ENCODE measurements around the gene CREB3L1.

CREB3L1 gene

DNA sequence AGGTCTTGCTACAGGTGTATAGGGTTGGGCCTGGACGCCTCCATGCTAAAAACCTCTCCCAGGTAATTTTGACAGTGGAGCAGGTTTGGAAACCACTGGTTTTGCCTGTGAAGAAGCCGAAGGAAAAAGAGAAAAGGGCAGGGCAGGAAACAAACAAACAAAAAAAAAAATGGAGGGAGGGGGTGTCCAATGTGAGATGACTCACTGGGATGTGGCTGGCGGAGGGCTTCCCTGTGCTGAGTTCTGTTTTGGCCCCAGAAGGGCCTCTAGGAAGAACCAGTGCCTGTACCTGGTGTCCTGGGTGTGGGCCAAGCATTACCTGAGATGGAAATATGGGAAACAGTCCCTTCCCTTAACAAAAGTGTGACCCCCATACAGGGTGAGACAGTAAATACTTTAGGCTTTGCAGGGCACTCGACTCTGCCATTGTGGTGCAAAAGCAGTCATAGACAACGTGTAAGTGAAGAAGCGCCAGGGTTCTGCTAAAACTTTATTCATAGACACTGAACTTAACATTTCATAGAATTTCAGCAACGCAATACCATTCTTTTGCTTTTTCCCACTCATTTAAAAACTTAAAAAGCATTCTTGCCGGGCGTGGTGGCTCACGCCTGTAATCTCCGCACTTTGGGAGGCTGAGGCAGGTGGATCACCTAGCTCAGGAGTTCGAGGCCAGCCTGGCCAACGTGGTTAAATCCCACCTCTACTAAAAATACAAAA is 60.3 kb downstream of the CREB3L1 start:
- no peak overlapping the region for H3K27ac Mint-ChIP-seq

DNA sequence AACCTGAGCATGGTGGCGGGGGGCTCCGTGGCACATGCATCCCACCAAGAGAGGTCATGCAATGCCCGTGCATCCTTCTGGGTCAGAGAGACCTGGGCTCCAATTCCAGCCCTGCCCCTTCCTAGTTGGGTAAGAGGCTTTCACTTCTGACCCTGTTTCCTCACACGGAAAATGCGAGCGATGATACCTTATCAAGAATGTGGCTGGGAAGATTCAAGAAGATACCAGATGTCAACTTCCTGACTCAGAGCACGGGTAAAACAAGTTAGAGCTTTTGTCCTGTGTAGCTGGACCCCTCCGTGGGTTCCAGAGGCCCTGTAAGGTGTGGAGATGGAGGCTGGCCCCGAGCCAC is 61.1 kb downstream of the CREB3L1 start:
- no peaks in the 10 kb centered on the region for H3K36me3 Mint-ChIP-seq (ENCODE audit: low read depth)
- intact Hi-C loops (cut with micrococcal nuclease) = no loop called here
- peak overlapping the region; percentile 20 for H3K4me3 Mint-ChIP-seq
- H3K27ac Mint-ChIP-seq = peak overlapping the region; percentile 65
- no peaks in the 10 kb centered on the region for H3K9me3 Mint-ChIP-seq
- peaks cover 93% of the 10 kb centered on the region for H3K4me1 Mint-ChIP-seq (ENCODE audit: low read depth)
- H3K27me3 Mint-ChIP-seq = peaks cover 25% of the 10 kb centered on the region

More for the DNA sequence above, 60.3 kb downstream of the CREB3L1 start:
- intact Hi-C loops (cut with micrococcal nuclease) = no loop called here
- H3K4me3 Mint-ChIP-seq = no peak overlapping the region
- H3K4me1 Mint-ChIP-seq (ENCODE audit: low read depth) = peaks cover 94% of the 10 kb centered on the region
- no peaks in the 10 kb centered on the region for H3K36me3 Mint-ChIP-seq (ENCODE audit: low read depth)
- H3K9me3 Mint-ChIP-seq = no peaks in the 10 kb centered on the region
- peaks cover 32% of the 10 kb centered on the region for H3K27me3 Mint-ChIP-seq

DNA sequence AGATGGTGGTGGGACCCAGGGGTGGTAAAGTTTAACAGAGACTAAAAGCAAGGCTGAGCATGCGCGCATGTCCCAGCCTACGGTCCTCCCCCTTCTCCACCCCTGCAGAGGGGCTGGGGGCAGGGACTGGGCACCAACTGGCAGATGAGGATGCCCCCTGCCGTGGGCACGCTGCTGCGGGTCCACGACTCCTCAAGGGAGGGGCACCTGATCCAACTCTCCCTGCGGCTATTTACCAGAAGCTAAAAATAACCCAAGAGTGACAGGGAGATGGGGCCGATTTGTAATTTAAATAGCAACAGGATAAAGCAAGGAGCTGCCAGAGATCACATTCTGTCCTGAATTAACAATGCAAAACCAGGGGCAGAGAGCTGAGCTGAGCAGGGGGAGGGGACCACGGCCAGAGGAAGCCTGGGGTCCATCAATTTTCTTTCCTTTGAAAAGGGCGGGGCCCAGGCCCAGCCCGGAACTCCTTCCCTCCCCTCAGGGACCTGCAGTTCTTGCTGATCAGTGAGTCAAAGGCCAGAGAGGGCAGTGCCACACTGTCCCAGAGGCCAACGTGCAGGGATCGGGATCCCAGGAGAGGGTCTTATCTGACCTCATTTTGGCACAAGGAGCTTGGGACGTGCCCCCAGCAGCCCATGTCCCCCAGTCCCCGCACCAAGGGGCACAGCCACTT is 61.7 kb downstream of the CREB3L1 start:
- intact Hi-C loops (cut with micrococcal nuclease) = no loop called here
- H3K4me3 Mint-ChIP-seq = peak overlapping the region; percentile 20
- H3K36me3 Mint-ChIP-seq (ENCODE audit: low read depth) = no peaks in the 10 kb centered on the region
- peaks cover 20% of the 10 kb centered on the region for H3K27me3 Mint-ChIP-seq
- peaks cover 93% of the 10 kb centered on the region for H3K4me1 Mint-ChIP-seq (ENCODE audit: low read depth)
- H3K27ac Mint-ChIP-seq = peak overlapping the region; percentile 65
- no peaks in the 10 kb centered on the region for H3K9me3 Mint-ChIP-seq

DNA sequence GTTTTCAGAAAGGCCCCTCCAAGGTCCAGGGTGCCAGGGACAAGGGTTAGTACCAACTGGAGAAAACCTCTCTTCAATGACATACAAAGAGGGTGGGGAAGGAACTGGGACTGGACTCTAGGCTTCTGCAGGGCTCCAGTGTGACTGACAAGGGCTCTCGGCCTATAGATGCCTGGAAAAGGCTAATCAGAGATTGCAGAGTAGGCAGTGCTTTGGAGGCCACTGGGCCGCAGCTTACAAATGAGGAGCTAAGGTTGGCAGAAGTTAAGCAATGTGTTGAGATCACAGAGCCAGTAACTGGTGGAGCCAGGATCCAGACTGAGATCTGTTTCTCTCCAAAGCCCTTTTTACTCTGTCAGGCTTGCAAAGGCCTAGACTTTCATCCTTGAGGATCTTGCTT is 62.4 kb downstream of the CREB3L1 start:
- Mint-ChIP-seq H3K36me3 (ENCODE audit: low read depth) (no peaks in the 10 kb centered on the region), H3K4me3 (no peak overlapping the region), H3K4me1 (ENCODE audit: low read depth) (peaks cover 93% of the 10 kb centered on the region), H3K27ac (peak overlapping the region; percentile 65), H3K9me3 (no peaks in the 10 kb centered on the region), H3K27me3 (peaks cover 13% of the 10 kb centered on the region)
- intact Hi-C loops (cut with micrococcal nuclease) = no loop called here

DNA sequence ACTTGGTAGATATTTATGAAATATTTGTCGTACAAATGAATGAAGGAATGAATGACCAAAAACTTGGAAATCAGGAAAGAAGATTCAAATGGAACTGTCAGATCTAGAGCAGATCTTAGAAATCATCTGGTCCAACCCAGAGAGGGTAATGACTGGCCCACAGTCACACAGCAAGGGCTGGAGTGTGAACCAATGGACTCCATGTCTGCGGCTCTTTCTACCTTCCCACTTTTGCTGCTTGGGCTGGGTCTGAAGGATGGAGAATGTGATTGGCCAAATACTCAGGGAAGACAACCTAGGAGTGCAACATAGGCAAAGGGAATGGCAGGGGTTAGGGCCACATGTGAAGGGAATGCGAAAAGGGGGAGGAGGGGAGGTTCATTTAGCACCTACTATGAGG is 64.0 kb downstream of the CREB3L1 start:
- intact Hi-C loops (cut with micrococcal nuclease) = no loop called here
- Mint-ChIP-seq H3K27me3 (no peaks in the 10 kb centered on the region), H3K36me3 (ENCODE audit: low read depth) (peaks cover 13% of the 10 kb centered on the region), H3K4me1 (ENCODE audit: low read depth) (peaks cover 92% of the 10 kb centered on the region), H3K4me3 (no peak overlapping the region), H3K27ac (peak overlapping the region; percentile 31), H3K9me3 (no peaks in the 10 kb centered on the region)

DNA sequence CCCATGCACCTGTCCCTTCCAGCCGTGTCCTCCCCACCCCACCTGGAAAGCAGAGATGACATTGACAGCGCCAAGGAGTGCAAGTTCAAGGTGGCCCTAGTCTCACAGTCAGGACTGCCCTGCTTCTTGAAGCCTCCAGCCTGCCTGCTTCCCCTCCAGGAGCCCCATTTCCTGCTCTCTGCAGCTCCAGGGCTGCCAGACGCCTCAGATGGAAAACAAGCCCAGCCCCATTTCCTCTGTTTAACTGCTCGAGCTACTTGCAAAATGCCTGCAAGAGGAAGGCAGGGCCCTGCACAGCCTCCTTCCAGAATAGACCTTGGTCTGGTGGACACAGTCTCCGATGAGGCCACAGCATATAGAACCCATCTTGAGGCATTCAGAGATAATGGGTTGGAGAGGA is 64.8 kb downstream of the CREB3L1 start:
- Mint-ChIP-seq H3K36me3 (ENCODE audit: low read depth) (peaks cover 19% of the 10 kb centered on the region), H3K4me3 (no peak overlapping the region), H3K9me3 (no peaks in the 10 kb centered on the region), H3K27me3 (no peaks in the 10 kb centered on the region), H3K4me1 (ENCODE audit: low read depth) (peaks cover 91% of the 10 kb centered on the region), H3K27ac (peak overlapping the region; percentile 31)
- intact Hi-C loops (cut with micrococcal nuclease) = no loop called here

DNA sequence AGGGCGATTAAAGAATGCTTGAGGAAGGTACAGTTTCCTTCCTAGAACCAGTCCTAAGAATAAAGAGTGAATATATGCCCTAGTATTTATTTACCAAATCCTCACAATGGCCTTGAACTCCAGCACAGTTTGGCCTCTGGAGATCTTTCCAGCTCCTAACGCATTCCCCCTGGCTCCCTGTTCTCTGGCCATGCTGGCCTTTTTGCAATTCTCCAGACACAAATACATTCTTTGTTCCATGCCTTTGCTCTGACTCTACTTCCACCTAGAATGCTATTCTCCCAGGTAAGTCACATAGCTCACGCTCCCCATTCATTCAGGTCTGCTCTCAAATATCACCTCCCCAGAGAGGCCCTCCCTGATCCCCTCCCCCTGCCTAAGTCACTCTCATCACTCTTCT is 66.1 kb downstream of the CREB3L1 start:
- H3K27me3 Mint-ChIP-seq = no peaks in the 10 kb centered on the region
- intact Hi-C loops (cut with micrococcal nuclease) = no loop called here
- H3K36me3 Mint-ChIP-seq (ENCODE audit: low read depth) = peaks cover 20% of the 10 kb centered on the region
- H3K4me1 Mint-ChIP-seq (ENCODE audit: low read depth) = peaks cover 83% of the 10 kb centered on the region
- no peak overlapping the region for H3K27ac Mint-ChIP-seq
- no peak overlapping the region for H3K4me3 Mint-ChIP-seq
- H3K9me3 Mint-ChIP-seq = no peaks in the 10 kb centered on the region

DNA sequence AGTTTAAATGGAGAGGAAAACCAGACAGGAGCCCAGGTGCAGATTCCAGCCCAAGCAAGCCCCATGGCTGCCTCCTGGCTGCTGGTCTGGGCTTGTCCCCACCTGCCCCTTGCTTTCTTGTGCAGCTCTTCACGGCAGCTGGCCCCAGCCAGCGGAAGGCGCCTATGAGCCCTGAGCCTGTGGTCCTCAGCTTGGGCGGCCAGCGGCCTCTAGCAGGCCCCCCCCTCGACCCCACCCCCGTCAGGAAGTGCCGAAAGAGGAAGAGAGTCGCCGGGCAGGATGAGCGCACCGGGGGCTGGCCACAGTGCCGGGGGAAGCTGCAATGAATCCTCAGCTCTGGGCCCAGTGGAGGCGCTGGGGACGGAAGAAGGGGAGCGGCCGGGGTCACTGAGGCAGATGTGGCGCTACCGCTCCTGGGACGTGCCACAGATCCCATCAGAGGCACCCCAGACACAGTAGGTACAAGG is 67.7 kb downstream of the CREB3L1 start:
- H3K27ac Mint-ChIP-seq = peak overlapping the region; percentile 95
- peak overlapping the region; percentile 88 for H3K4me3 Mint-ChIP-seq
- no peaks in the 10 kb centered on the region for H3K9me3 Mint-ChIP-seq
- intact Hi-C loops (cut with micrococcal nuclease) = no loop called here
- peaks cover 82% of the 10 kb centered on the region for H3K4me1 Mint-ChIP-seq (ENCODE audit: low read depth)
- peaks cover 28% of the 10 kb centered on the region for H3K36me3 Mint-ChIP-seq (ENCODE audit: low read depth)
- no peaks in the 10 kb centered on the region for H3K27me3 Mint-ChIP-seq

DNA sequence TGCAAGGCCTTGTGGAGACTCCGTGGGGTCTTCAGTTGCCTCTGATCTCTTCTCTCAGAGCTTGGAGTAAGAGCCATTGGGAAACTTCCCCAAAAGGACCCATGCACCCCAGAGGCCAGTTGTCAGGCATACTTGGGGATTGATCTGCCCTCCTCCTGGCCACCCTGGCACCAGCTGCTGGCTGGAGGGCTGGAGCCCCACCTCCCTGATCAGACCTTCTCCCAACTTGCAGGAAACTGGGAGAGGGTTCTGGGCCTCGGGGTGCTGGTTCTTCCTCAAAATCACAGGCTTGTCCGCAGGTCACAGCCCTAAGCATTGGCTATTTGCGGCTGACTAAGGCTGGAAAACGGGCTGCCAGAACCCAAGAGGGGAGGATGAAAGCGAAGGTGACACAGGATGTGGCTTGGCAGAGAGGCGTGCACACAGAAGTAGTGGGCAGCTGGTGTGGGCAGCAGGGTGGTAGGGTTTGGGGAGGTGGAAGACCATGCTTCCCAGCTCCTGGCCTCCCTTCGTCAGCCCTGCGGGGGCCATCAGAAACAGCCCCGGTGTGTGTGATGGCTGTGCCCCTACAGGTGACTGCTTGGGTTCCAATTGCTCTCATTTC is 68.5 kb downstream of the CREB3L1 start:
- Mint-ChIP-seq H3K27ac (peak overlapping the region; percentile 95), H3K27me3 (no peaks in the 10 kb centered on the region), H3K36me3 (ENCODE audit: low read depth) (peaks cover 34% of the 10 kb centered on the region), H3K9me3 (no peaks in the 10 kb centered on the region), H3K4me1 (ENCODE audit: low read depth) (peaks cover 82% of the 10 kb centered on the region), H3K4me3 (peak overlapping the region; percentile 88)
- intact Hi-C loops (cut with micrococcal nuclease) = no loop called here

DNA sequence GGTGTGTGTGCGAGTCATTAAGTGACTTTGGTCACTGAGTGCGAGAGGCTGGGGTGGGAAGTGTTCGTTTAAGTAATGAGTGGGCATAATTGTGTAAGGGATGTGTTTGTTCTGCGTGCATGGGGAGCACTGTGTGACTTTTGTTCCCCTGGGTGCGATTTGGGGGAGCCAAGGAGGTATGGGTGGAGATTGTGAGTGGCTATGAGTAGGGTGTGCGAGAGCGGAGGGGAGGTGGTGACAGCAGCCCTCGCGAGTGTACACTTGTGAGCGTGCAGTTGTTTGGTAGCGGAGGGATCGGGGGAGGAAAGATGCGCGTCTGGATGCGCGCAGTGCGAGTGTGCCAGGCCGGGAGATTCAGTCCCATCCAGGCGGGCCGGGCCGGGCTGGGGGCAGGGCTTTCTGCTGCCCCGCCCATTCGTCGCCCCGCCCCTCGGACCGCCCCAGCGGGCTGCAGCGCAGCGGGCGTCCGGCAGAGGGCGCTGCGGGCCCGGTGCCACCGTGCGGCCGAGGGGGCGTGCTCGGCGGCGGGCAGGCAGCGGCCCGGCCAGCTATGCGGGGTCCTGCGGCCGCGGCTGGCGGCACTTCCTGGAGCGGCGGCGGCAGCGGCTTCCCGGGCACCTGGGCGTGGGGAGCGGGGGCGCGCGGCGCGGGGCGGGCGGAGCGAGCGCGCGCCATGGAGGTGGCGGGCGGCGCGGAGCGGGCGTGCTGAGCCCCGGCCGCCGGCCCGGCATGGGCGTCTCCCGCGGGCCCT is 69.6 kb downstream of the CREB3L1 start, which contains the start of gene DGKZ:
Gene DGKZ, plus strand, starts transcription at position 578 of the 751 bp plus-strand sequence. CDS start 197 bp downstream, outside the sequence.
- Mint-ChIP-seq H3K27ac (peak within 1 kb of the TSS; percentile 95), H3K36me3 (ENCODE audit: low read depth) (peaks cover 38% of the 10 kb centered on the region), H3K4me3 (peak within 1 kb of the TSS; percentile 88), H3K9me3 (no peaks in the 10 kb centered on the region), H3K27me3 (no peaks in the 10 kb centered on the region), H3K4me1 (ENCODE audit: low read depth) (peaks cover 82% of the 10 kb centered on the region)
- intact Hi-C loops (cut with micrococcal nuclease) = no loop called here

DNA sequence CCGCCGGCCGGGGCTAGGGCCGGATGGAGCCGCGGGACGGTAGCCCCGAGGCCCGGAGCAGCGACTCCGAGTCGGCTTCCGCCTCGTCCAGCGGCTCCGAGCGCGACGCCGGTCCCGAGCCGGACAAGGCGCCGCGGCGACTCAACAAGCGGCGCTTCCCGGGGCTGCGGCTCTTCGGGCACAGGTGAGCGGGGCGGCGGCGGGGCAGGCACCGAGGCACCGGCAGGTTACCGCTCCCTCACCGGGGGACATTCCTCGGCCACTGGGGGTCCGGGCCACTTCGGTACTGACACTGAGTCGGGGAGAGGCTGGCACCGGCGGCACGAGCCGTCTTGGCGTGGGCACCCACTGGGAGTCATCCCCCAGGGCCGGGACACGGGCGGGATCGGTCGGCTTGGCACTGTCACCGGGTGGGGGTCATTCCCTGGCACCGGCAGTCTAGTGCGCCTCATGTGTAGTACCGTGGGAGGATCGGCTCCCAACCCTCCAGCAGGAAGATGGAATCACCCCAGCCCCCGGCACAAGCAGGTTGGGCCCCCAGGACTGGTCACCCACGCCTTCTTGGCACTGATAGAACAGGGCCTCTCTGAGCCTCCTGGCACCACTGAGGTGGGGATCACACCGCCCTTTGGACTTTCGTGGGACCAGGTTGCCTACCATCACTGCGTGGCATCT is 70.3 kb downstream of the CREB3L1 start:
- H3K4me1 Mint-ChIP-seq (ENCODE audit: low read depth) = peaks cover 82% of the 10 kb centered on the region
- H3K9me3 Mint-ChIP-seq = no peaks in the 10 kb centered on the region
- peaks cover 42% of the 10 kb centered on the region for H3K36me3 Mint-ChIP-seq (ENCODE audit: low read depth)
- intact Hi-C loops (cut with micrococcal nuclease) = no loop called here
- H3K27ac Mint-ChIP-seq = peak overlapping the region; percentile 38
- H3K4me3 Mint-ChIP-seq = peak overlapping the region; percentile 71
- H3K27me3 Mint-ChIP-seq = no peaks in the 10 kb centered on the region

DNA sequence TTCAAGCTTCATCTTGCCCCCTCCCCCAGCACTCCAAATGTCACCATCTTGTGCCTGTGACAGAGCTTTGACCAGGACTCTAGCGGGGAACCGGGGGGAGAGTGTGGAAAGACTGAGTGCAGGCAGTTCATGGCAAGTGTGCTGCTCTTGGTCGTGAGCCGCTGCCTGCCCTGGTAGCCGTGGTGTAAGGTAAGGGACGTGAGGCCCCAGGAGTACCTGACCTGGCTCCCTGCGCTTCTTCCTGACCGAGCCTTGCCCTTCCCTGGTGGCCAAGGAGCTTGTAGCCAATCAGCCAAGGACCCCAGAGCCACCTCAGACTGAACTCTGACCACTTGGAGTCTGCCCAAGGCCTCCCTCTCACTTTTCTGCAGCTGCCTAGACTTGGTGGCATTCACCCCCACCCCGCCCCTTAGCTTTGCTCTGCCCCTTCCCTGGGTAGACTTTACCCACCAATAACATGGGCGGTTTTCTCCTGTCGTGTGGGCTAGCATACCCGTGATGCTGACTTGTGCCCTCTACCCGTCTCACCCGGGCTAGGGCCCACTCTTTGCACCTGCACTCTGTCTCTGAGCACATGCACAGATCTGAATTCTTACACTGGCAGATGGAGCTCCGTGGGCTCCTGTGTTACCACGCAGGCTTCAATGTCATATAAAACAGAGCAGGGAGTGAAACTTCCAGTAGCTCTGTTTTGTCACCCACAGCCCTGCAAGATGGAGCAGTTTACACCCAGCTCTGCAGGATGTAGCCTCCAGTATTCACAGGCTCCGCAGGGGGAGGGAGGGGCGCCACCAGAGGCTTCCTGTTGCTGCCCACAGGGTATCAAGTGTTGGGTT is 71.3 kb downstream of the CREB3L1 start:
- intact Hi-C loops (cut with micrococcal nuclease) = no loop called here
- H3K27me3 Mint-ChIP-seq = no peaks in the 10 kb centered on the region
- H3K27ac Mint-ChIP-seq = peak overlapping the region; percentile 38

DNA sequence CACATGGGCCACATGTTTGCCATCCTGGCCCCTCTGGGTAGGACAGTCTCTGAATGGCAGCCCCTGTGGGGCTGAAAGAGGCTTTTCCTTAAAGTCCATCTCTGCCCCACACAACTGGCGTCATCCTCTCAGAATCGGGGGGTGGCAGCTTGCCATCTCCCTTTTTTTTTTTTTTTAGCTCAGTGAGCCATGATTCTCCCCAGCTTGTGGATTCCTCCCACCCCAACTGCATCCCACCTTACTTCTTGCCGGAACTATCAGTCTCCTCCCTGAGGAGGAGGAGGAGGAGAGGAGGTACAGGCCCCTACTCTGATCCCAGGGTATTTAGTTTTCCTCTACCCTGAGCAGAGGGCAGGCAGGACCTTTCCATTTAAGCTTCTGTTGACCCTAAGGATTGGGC is 73.2 kb downstream of the CREB3L1 start:
- Mint-ChIP-seq H3K27me3 (no peaks in the 10 kb centered on the region), H3K27ac (peak overlapping the region; percentile 50), H3K9me3 (no peaks in the 10 kb centered on the region), H3K4me3 (no peak overlapping the region), H3K4me1 (ENCODE audit: low read depth) (peaks cover 84% of the 10 kb centered on the region), H3K36me3 (ENCODE audit: low read depth) (peaks cover 65% of the 10 kb centered on the region)
- intact Hi-C loops (cut with micrococcal nuclease) = no loop called here

More for the DNA sequence above, 71.3 kb downstream of the CREB3L1 start:
- H3K4me1 Mint-ChIP-seq (ENCODE audit: low read depth) = peaks cover 88% of the 10 kb centered on the region
- peaks cover 52% of the 10 kb centered on the region for H3K36me3 Mint-ChIP-seq (ENCODE audit: low read depth)
- H3K9me3 Mint-ChIP-seq = no peaks in the 10 kb centered on the region
- peak overlapping the region; percentile 71 for H3K4me3 Mint-ChIP-seq
